Natural killer cell (primary cell): ENCODE measurements around the gene SOX6. TPM values are rescaled to one million over a fixed set of nuclear protein-coding genes. Genes with fewer than 3 reads are reported as not detected.

Experiments
- ATAC-seq, 3 donors: fragments of 150-1000 bp in 2 of 3; fragments of 200-7000 bp in 1 of 3; cut with Tn5 transposase; 1 replicate in 1 of 3; 2 replicates in 2 of 3; pipeline ENCODE4 v1.10.0; 2021; ENCODE audit warnings: mild to moderate bottlenecking in 2 of 3, moderate library complexity in 2 of 3
- DNase-seq, 2 donors: peaks; one replicate each; pipeline versions ENCODE4 v3.0.0 to v3.0.0-alpha.2; 2013 to 2021; ENCODE audit warnings: mixed read lengths in 1 of 2
- H3K27ac ChIP-seq: one replicate; pipeline ENCODE4 v1.5.1; 2013; ENCODE audit warnings: mild to moderate bottlenecking, low read length
- H3K27me3 ChIP-seq: one replicate; pipeline ENCODE4 v1.6.1; 2013; ENCODE audit warnings: low read length; ENCODE audit not compliant: control insufficient read depth, insufficient read depth
- H3K36me3 ChIP-seq: one replicate; pipeline ENCODE4 v1.6.1; 2013; ENCODE audit warnings: low read length; ENCODE audit not compliant: control insufficient read depth, insufficient read depth
- H3K4me1 ChIP-seq: one replicate; pipeline ENCODE4 v1.6.1; 2013; ENCODE audit warnings: low read length; ENCODE audit not compliant: control insufficient read depth, insufficient read depth
- H3K4me3 ChIP-seq: one replicate; pipeline ENCODE4 v1.5.1; 2013; ENCODE audit warnings: low read length
- H3K9me3 ChIP-seq: one replicate; pipeline ENCODE4 v1.6.1; 2013; ENCODE audit warnings: low read length; ENCODE audit not compliant: control insufficient read depth, insufficient read depth
- H3K27ac Mint-ChIP-seq, 2 donors: one replicate each; pipeline ENCODE4 v1.8.0; 2022; ENCODE audit warnings: mild to moderate bottlenecking in 2 of 2, mixed read lengths in 2 of 2, moderate library complexity in 1 of 2
- H3K27me3 Mint-ChIP-seq, 2 donors: one replicate each; pipeline ENCODE4 v1.8.0; 2022; ENCODE audit warnings: low read depth in 2 of 2, mixed read lengths in 2 of 2
- H3K36me3 Mint-ChIP-seq: one replicate; pipeline ENCODE4 v1.8.0; 2022; ENCODE audit warnings: mixed read lengths
- H3K4me1 Mint-ChIP-seq, 2 donors: one replicate each; pipeline ENCODE4 v1.8.0; 2022; ENCODE audit warnings: mixed read lengths in 2 of 2
- H3K4me3 Mint-ChIP-seq: one replicate; pipeline ENCODE4 v1.8.0; 2022; ENCODE audit warnings: mild to moderate bottlenecking, moderate library complexity, mixed read lengths
- H3K9me3 Mint-ChIP-seq, 2 donors: one replicate each; pipeline ENCODE4 v1.8.0; 2022; ENCODE audit warnings: mixed read lengths in 2 of 2
- WGBS: methylation state at CpG from one replicate; pipeline ENCODE4 v1.1.7; 2013; ENCODE audit warnings: missing lambda C conversion rate; ENCODE audit not compliant: insufficient coverage; 5-methylcytosine and 5-hydroxymethylcytosine counted together
- intact Hi-C: fragments of 100-400 bp; cut with micrococcal nuclease; formaldehyde crosslinking; loops from one replicate; pipeline ENCODE4 v1.14.2; 2022
- total RNA-seq, 4 donors: library from RNA; stranded (reverse); fragments of 120-200 nt in 1 of 4; gene quantifications; one replicate each; pipeline versions ENCODE4 v1.2.3 to v1.2.4, GENCODE V29; 2013 to 2022
- TF ChIP-seq, protein P1 (sequence below): fragments of 200-600 bp; IDR thresholded peaks from one replicate; pipeline ENCODE4 v1.8.0; 2022; ENCODE audit warnings: antibody characterized with exemption

The SOX6 gene
- total RNA-seq, 3 donors from 2014 or later (not counting 1 experiment from before 2014, with no cell fraction given) = 0.27 TPM; not detected in 2

GRCh38 chr11:16337421-16338213 lies 18.7 kb downstream of the SOX6 start:
- ATAC-seq (no peak), DNase-seq (no peak)
- H3K36me3 ChIP-seq = no peaks in the 10 kb centered on the region
- no peaks in the 10 kb centered on the region for H3K27me3 ChIP-seq
- Mint-ChIP-seq H3K4me3 (no peak overlapping the region), H3K4me1 (peaks cover 0 to 10% of the 10 kb centered on the region in 2 donors), H3K36me3 (no peaks in the 10 kb centered on the region), H3K27ac (no peak overlapping the region), H3K27me3 (no peaks in the 10 kb centered on the region), H3K9me3 (peaks cover 4 to 8% of the 10 kb centered on the region in 2 donors)
- no peaks in the 10 kb centered on the region for H3K4me1 ChIP-seq
- TF ChIP-seq, protein P1, sequence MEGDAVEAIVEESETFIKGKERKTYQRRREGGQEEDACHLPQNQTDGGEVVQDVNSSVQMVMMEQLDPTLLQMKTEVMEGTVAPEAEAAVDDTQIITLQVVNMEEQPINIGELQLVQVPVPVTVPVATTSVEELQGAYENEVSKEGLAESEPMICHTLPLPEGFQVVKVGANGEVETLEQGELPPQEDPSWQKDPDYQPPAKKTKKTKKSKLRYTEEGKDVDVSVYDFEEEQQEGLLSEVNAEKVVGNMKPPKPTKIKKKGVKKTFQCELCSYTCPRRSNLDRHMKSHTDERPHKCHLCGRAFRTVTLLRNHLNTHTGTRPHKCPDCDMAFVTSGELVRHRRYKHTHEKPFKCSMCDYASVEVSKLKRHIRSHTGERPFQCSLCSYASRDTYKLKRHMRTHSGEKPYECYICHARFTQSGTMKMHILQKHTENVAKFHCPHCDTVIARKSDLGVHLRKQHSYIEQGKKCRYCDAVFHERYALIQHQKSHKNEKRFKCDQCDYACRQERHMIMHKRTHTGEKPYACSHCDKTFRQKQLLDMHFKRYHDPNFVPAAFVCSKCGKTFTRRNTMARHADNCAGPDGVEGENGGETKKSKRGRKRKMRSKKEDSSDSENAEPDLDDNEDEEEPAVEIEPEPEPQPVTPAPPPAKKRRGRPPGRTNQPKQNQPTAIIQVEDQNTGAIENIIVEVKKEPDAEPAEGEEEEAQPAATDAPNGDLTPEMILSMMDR = no peak
- WGBS = no CpG with 5 or more reads among the region's 1 CpG
- H3K27ac ChIP-seq = no peak overlapping the region
- no peak overlapping the region for H3K4me3 ChIP-seq
- intact Hi-C loops = no loop called here
- no peaks in the 10 kb centered on the region for H3K9me3 ChIP-seq

DNA sequence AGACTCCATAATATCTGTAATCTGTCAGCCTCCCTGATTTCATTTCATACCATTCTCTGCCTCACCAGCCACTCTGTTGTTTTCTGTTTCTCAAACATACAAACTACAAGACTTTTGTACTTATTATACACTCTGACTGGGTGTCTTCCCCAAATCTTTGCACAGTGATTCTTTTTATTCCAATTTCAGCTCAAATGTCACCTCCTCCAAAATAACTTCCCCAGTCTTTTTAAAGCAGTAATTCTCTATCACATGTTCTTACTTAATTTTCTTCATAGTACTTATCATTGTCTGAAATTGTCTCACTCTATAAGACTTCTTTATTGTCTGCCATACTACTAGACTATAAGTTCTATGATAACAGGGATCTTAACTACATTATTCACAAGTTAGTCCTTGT lies 19.6 kb downstream of the SOX6 start:
- H3K36me3 Mint-ChIP-seq = no peaks in the 10 kb centered on the region

DNA sequence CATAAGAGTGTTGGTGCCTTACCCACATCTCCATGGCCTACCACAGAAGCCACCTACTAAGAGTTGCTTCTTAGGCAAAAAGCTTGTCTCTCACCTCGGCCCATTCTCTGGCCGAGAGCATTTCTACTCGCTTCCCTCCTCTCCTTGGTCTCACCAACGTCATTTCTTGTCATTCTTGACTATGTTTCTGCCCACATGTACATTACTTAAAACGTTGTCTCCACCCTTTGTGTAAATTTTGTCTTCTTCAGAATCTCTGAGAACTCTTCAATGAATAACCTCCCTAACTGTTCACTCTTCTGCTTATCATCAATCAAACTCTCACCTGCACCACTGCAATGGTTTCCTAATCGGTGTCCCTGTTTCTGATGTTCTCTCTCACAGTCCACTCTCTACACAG lies 20.1 kb downstream of the SOX6 start:
- Mint-ChIP-seq H3K36me3 (no peaks in the 10 kb centered on the region), H3K4me1 (peaks cover 0 to 10% of the 10 kb centered on the region in 2 donors), H3K4me3 (no peak overlapping the region), H3K9me3 (peaks cover 6 to 8% of the 10 kb centered on the region in 2 donors), H3K27ac (no peak overlapping the region), H3K27me3 (no peaks in the 10 kb centered on the region)
- TF ChIP-seq, protein P1 = no peak
- intact Hi-C loops = no loop called here
- no peaks in the 10 kb centered on the region for H3K9me3 ChIP-seq
- WGBS = 41% methylated on average over 6 of the region's 6 CpGs
- DNase-seq (no peak), ATAC-seq (peak in 1 of 3 donors; percentile 36)
- no peaks in the 10 kb centered on the region for H3K27me3 ChIP-seq
- no peak overlapping the region for H3K27ac ChIP-seq
- no peak overlapping the region for H3K4me3 ChIP-seq
- H3K4me1 ChIP-seq = no peaks in the 10 kb centered on the region
- no peaks in the 10 kb centered on the region for H3K36me3 ChIP-seq

More for the DNA sequence above, 19.6 kb downstream of the SOX6 start:
- Histone ChIP-seq H3K4me1 (no peaks in the 10 kb centered on the region), H3K9me3 (no peaks in the 10 kb centered on the region), H3K4me3 (no peak overlapping the region), H3K36me3 (no peaks in the 10 kb centered on the region), H3K27me3 (no peaks in the 10 kb centered on the region), H3K27ac (no peak overlapping the region)
- H3K9me3 Mint-ChIP-seq = peaks cover 4 to 8% of the 10 kb centered on the region in 2 donors
- intact Hi-C loops = no loop called here
- ATAC-seq (no peak), DNase-seq (no peak)
- peaks cover 0 to 10% of the 10 kb centered on the region in 2 donors for H3K4me1 Mint-ChIP-seq
- TF ChIP-seq, protein P1 = no peak
- no peak overlapping the region for H3K27ac Mint-ChIP-seq
- H3K27me3 Mint-ChIP-seq = no peaks in the 10 kb centered on the region
- no peak overlapping the region for H3K4me3 Mint-ChIP-seq
